Skin epidermis (tissue), 12 donors: ENCODE data around the gene CCNO.
A peak's percentile ranks its signal among the peaks of the same experiment; 100 is the strongest.

ENCODE experiments used
- H3K27ac ChIP-seq, 21 experiments: fragments of 200-600 bp; sonication (generic) in 11 of 21; one replicate each; pipeline ENCODE4 v1.5.0; 2020; ENCODE audit warnings: mild to moderate bottlenecking in 3 of 21, inconsistent platforms in 2 of 21, moderate library complexity in 2 of 21
- H3K4me3 ChIP-seq, 7 experiments: fragments of 200-600 bp; sonication (generic) in 2 of 7; one replicate each; pipeline ENCODE4 v1.5.0; 2020; ENCODE audit warnings: inconsistent platforms in 2 of 7, mild to moderate bottlenecking in 2 of 7, moderate library complexity in 1 of 7

Gene CCNO

GRCh38 chr5:55225346-55225745 lies 8.1 kb downstream of the CCNO start:
- no peak overlapping the region for H3K4me3 ChIP-seq
- H3K27ac ChIP-seq, result no peak overlapping the region

DNA sequence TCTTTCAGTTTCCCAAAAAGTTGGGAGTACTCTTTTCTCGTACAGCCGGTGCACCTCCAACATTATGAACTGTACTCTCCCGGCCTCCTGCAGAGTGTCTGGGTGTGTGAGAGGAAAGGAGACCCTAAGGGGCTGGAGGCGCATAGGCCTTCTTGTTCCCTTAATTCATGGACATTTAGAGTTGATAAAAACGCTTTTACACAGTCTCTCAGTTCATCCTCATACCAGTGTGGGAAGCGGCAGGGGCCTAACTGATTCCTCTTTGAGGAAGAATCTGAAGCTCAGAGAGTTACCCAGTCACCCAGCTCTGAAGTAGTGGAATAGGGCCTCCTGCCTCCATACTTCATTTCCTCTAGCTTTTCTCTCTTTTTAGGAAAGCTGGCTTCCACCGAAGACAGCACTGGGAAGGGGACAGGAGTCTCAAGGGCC lies 9.6 kb downstream of the CCNO start:
- Histone ChIP-seq H3K4me3 (no peak overlapping the region), H3K27ac (no peak overlapping the region)

DNA sequence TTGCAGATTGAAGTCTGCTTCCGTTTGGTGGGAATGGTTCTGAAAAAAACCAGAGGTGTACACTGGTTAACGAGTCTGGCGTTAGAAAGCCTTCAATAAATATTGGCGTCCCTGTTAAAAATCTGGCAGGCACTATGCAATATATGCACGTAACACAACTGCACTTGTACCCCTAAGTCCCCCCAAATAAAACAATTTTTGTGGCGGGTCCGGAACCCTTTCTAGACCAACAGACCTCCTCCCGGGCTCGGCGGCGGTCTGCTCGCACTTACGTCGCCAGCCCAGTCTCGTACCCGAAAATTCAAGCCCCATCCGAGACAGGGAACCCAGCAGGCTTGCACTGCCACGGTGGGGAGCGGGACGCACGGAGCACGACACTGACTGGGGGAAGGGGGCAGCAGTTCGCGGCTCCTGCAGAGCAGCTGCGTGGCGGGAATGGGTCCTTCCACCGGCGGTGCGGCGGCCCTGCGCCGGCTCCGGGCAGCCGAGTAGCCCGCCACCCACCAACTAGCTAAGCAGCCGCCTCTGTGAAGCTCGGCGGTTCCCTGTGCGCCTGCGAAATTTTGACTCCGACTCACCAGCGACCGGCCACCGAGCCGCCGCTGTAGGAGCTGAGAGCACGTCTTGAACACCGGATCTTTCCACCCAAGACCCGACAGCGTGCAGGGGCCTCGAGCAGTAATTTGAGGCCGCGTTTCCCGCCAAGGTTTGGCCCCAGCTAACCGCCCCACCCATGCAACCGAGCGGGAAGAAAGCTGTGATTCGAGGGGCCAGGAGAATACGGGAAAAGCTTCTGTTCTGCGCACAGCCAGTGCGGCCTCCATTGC lies 10.2 kb downstream of the CCNO start:
- Histone ChIP-seq H3K27ac (no peak overlapping the region), H3K4me3 (no peak overlapping the region)

- Histone ChIP-seq H3K27ac (no peak overlapping the region), H3K4me3 (no peak overlapping the region)
These were observed 11.1 kb downstream of the CCNO start for GRCh38 chr5:55222092-55222984.

- peak overlapping the region in 6 of 7 experiments; percentile 0 to 32 (median 10) for H3K4me3 ChIP-seq
- no peak overlapping the region for H3K27ac ChIP-seq
These were observed 12.8 kb downstream of the CCNO start for GRCh38 chr5:55220433-55221185.

GRCh38 chr5:55219770-55220169 lies 13.6 kb downstream of the CCNO start:
- no peak overlapping the region for H3K4me3 ChIP-seq
- H3K27ac ChIP-seq, result no peak overlapping the region

DNA sequence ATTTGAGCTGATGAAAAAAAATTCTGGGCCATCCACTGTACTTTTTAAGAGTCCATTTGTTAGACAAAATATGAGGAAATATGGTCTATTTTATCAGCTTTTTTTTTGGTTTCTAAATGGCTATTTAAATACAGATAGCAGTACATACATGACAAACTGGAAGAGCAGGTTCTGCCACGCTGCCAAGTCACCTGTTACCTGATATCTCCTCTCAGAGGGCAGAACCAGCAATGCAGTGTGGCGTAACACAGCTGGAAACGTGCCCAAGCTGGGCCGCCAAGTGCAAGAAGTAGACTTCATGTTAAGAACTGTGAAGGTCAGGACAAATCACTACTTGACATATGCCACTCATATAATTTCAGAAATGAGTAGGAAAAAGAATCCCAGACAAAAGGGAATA lies 14.4 kb downstream of the CCNO start:
- Histone ChIP-seq H3K4me3 (no peak overlapping the region), H3K27ac (no peak overlapping the region)

GRCh38 chr5:55211184-55211874 lies 22.1 kb downstream of the CCNO start:
- H3K27ac ChIP-seq, result no peak overlapping the region

DNA sequence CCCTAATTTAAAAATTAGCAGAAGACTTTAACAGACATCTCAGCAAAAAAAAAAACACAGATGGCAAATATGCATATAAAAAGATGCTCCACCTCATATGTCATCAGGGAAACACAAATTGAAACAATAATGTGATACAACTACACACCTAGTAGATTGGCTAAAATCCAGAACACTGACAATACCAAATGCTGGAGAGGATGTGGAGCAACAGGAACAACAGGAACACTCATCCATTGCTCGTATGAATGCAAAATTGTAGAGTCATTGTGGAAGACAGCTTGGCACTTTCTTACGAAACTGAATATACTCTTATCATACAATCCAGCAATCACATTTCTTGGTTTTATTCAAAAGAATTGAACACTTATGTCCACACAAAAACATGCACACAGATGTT lies 28.4 kb downstream of the CCNO start:
- Histone ChIP-seq H3K4me3 (no peak overlapping the region), H3K27ac (no peak overlapping the region)

More at GRCh38 chr5:55211184-55211874, 22.1 kb downstream of the CCNO start:
- no peak overlapping the region for H3K4me3 ChIP-seq

GRCh38 chr5:55191165-55191564 lies 42.2 kb downstream of the CCNO start:
- H3K27ac ChIP-seq, result no peak overlapping the region

DNA sequence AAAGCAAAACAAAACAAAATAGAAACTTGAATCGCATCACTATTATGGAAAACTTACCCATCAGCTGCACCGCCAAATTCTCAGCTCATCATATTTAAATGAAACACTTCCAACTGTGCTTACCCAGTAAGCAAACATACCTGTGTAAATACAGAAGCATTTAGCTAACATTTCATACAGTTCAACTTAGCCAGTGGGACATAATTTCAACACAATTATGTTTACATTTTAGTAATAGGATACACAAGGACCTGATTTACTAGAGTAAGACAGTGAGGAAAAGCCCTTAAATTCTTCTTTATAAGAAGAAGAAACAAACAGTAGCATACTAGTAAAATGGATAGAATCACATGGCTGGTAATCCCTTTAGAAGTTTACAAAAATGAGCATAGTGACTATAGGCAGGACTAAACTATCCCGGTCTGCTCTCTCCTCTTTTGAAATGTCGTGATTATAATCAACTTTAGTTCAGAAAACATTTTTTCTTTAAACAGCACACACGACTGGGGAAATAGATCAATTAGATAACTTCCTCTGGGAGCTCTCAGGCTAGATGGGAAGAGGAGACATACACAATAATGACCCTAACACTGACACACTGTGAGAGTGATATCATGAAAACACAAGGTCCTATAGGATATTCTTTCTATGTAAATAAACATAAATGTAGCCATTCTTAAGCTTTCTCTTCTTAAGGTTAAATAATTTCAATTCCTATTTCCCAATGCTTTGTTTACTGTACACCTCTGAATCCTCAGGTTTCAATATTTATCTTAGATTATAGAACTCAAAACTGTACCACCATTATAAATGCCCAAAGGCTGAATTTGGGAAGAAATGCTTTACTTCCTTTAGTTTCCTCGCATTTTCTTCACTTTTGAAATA lies 44.5 kb downstream of the CCNO start:
- no peak overlapping the region for H3K4me3 ChIP-seq
- H3K27ac ChIP-seq, result no peak overlapping the region

More at GRCh38 chr5:55191165-55191564, 42.2 kb downstream of the CCNO start:
- H3K4me3 ChIP-seq, result no peak overlapping the region

DNA sequence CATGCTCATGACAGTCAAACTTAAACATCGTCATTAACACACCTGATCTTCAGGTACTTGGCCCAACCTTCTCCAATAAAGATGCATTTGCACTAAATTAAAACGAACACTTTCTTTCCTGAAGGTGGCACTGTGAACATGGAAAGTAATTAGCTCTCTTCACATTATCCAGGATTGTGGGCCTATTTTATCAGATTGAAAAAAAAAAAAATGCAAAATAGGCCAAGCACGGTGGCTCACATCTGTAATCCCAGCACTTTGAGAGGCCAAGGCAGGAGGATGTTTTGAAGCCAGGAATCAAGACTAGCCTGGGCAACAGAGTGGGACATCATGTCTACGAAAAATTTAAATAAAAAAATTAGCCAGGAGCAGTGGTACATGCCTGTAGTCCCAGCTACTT lies 46.0 kb downstream of the CCNO start:
- H3K4me3 ChIP-seq, result no peak overlapping the region
- no peak overlapping the region for H3K27ac ChIP-seq
